B cell (primary cell): ENCODE results near the gene ITPR2. TPM values are rescaled to one million over a fixed set of nuclear protein-coding genes. Genes with fewer than 3 reads are reported as not detected.

Experiments
- ATAC-seq: fragments of 200-7000 bp; cut with Tn5 transposase; one replicate; pipeline ENCODE4 v1.10.0; 2021; ENCODE audit warnings: low read depth, mild to moderate bottlenecking, moderate number of reproducible peaks, moderate library complexity
- CTCF ChIA-PET: fragments of 350-600 bp; sonication (Branson Sonifier 250); formaldehyde crosslinking; loops from one replicate; lab custom pipeline; 2021; ENCODE audit warnings: antibody characterized with exemption, inconsistent platforms; lab: Charles Lee
- POLR2A ChIA-PET: fragments of 350-600 bp; sonication (Branson Sonifier 250); formaldehyde crosslinking; loops from one replicate; lab custom pipeline; 2021; ENCODE audit warnings: antibody characterized with exemption; lab: Charles Lee
- DNase-seq: peaks from one replicate; pipeline ENCODE4 v3.0.0; 2013
- H2AFZ ChIP-seq: 2 replicates; pipeline ENCODE4 v1.6.1; 2012; ENCODE audit warnings: mild to moderate bottlenecking, low read depth, low read length; ENCODE audit not compliant: insufficient read depth, poor library complexity, severe bottlenecking
- H3K27ac ChIP-seq, 2 donors: 1 replicate in 1 of 2; 2 replicates in 1 of 2; pipeline ENCODE4 v1.5.1; 2012 to 2013; ENCODE audit warnings: low read length in 2 of 2, mild to moderate bottlenecking in 2 of 2, moderate library complexity in 1 of 2
- H3K27me3 ChIP-seq, 4 experiments: fragments of 200-600 bp in 1 of 4; sonication (generic) in 1 of 4; replicated peaks in 1 of 4; 1 replicate in 2 of 4; 2 replicates in 2 of 4; pipeline versions ENCODE4 v1.6.1 to v1.7.0; 2013 to 2016; ENCODE audit warnings: low read length in 3 of 4, mild to moderate bottlenecking in 2 of 4, mixed read lengths in 1 of 4, moderate library complexity in 1 of 4; ENCODE audit not compliant: insufficient read depth in 4 of 4, control insufficient read depth in 3 of 4; ENCODE audit errors: control extremely low read depth in 1 of 4
- H3K36me3 ChIP-seq, 2 experiments: replicated peaks in 1 of 2; 1 replicate in 1 of 2; 2 replicates in 1 of 2; pipeline versions ENCODE4 v1.6.1 to v1.7.1; 2013; ENCODE audit warnings: low read length in 1 of 2; ENCODE audit not compliant: insufficient read depth in 2 of 2, control insufficient read depth in 1 of 2; ENCODE audit errors: control extremely low read depth in 1 of 2, extremely low read depth in 1 of 2
- H3K4me1 ChIP-seq, 2 donors: fragments of 200-600 bp in 1 of 2; sonication (generic) in 1 of 2; 1 replicate in 1 of 2; 2 replicates in 1 of 2; pipeline versions ENCODE4 v1.5.1 to v1.6.1; 2013 to 2017; ENCODE audit warnings: low read length in 2 of 2; ENCODE audit not compliant: control insufficient read depth in 2 of 2, insufficient read depth in 2 of 2
- H3K4me2 ChIP-seq: replicated peaks from 2 replicates; pipeline ENCODE3; 2012; ENCODE audit warnings: mild to moderate bottlenecking, low read depth, low read length; ENCODE audit not compliant: poor library complexity, severe bottlenecking
- H3K4me3 ChIP-seq, 5 experiments: fragments of 200-600 bp in 1 of 5; sonication (generic) in 1 of 5; 1 replicate in 3 of 5; 2 replicates in 2 of 5; pipeline versions ENCODE4 v1.5.1 to v1.7.0; 2011 to 2016; ENCODE audit warnings: low read length in 4 of 5, mild to moderate bottlenecking in 4 of 5, low read depth in 2 of 5, control low read depth in 1 of 5, moderate library complexity in 1 of 5; ENCODE audit not compliant: insufficient read depth in 1 of 5; ENCODE audit errors: control extremely low read depth in 1 of 5, extremely low read depth in 1 of 5
- H3K79me2 ChIP-seq: fragments of 200-600 bp; sonication (generic); one replicate; pipeline ENCODE4 v1.6.0; 2016; ENCODE audit warnings: low read length; ENCODE audit not compliant: control insufficient read depth, insufficient read depth
- H3K9ac ChIP-seq: fragments of 200-600 bp; sonication (generic); 2 replicates; pipeline ENCODE4 v1.6.1; 2017; ENCODE audit warnings: mild to moderate bottlenecking, low read length, moderate library complexity
- H3K9me3 ChIP-seq, 3 donors: one replicate each; pipeline versions ENCODE4 v1.6.1 to v1.7.1; 2013; ENCODE audit warnings: low read length in 2 of 3; ENCODE audit not compliant: control insufficient read depth in 2 of 3, insufficient read depth in 1 of 3; ENCODE audit errors: control extremely low read depth in 1 of 3
- H4K20me1 ChIP-seq: 2 replicates; pipeline ENCODE4 v1.6.0; 2012; ENCODE audit warnings: mild to moderate bottlenecking, low read length; ENCODE audit not compliant: insufficient read depth, control insufficient read depth, poor library complexity, severe bottlenecking
- H3K27ac Mint-ChIP-seq: one replicate; pipeline ENCODE4 v1.8.0; 2021; ENCODE audit warnings: mixed read lengths
- H3K27me3 Mint-ChIP-seq: one replicate; pipeline ENCODE4 v1.8.0; 2021; ENCODE audit warnings: mixed read lengths
- H3K4me1 Mint-ChIP-seq: one replicate; pipeline ENCODE4 v1.8.0; 2021; ENCODE audit warnings: mixed read lengths
- H3K4me3 Mint-ChIP-seq: one replicate; pipeline ENCODE4 v1.8.0; 2021; ENCODE audit warnings: mixed read lengths
- H3K9me3 Mint-ChIP-seq: one replicate; pipeline ENCODE4 v1.8.0; 2022; ENCODE audit warnings: mixed read lengths; ENCODE audit not compliant: insufficient read depth
- EZH2 ChIP-seq: IDR thresholded peaks from 2 replicates; pipeline ENCODE4 v1.6.1; 2012; ENCODE audit warnings: borderline replicate concordance, low read depth, mild to moderate bottlenecking, moderate library complexity, low read length; ENCODE audit not compliant: insufficient read depth, poor library complexity, severe bottlenecking
- WGBS: methylation state at CpG from one replicate; pipeline ENCODE4 v1.1.5; 2013; ENCODE audit warnings: missing lambda C conversion rate; ENCODE audit not compliant: insufficient coverage; 5-methylcytosine and 5-hydroxymethylcytosine counted together
- intact Hi-C: fragments of 100-400 bp; cut with micrococcal nuclease; formaldehyde crosslinking; loops from one replicate; pipeline ENCODE4 v1.10.0; 2022
- polyA plus RNA-seq: library from polyadenylated mRNA; depleted of rRNA; stranded (reverse); fragments of >200 nt; gene quantifications from 2 replicates; pipeline ENCODE4 v1.2.3, GENCODE V29; 2012
- total RNA-seq, 2 donors: library from RNA; stranded (reverse); fragments of 120-200 nt in 1 of 2; gene quantifications; 1 replicate in 1 of 2; 2 replicates in 1 of 2; pipeline versions ENCODE4 v1.2.3 to v1.2.4, GENCODE V29; 2013 to 2022
- TF ChIP-seq, protein P1 (sequence below): fragments of 200-600 bp; IDR thresholded peaks from one replicate; pipeline ENCODE4 v1.8.0; 2022; ENCODE audit warnings: antibody characterized with exemption, mild to moderate bottlenecking

Gene ITPR2
- total and polyA plus RNA-seq, 2 donors (not counting 1 experiment from before 2014, with no cell fraction given): 4.3 to 113 TPM

DNA sequence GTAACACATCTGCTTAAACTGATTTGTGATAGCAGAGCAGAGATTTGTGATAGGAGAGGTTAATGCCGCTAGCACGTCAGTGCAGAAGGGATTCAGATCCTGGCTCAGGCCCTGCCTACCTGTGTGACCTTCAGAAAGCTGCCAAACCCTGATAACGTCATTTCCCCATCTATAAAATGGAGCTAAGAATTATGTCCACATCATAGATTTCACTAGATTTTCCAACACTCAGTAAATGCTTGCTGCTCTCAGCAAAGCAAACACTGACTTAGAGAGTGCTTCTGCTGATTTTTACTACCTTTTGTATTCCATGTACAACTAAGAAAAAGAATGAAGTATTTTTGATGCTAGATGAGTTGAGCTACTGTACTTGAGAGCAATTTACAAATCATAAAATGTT lies 261.4 kb downstream of the ITPR2 start:
- intact Hi-C loops: no loop called here
- no peaks in the 10 kb centered on the region for H3K79me2 ChIP-seq
- no peaks in the 10 kb centered on the region for H3K27me3 ChIP-seq
- Mint-ChIP-seq H3K27ac (no peak overlapping the region), H3K4me3 (no peak overlapping the region), H3K9me3 (no peaks in the 10 kb centered on the region), H3K4me1 (peaks cover 20% of the 10 kb centered on the region), H3K27me3 (no peaks in the 10 kb centered on the region)
- peaks cover 10 to 12% of the 10 kb centered on the region in 2 donors for H3K4me1 ChIP-seq
- no peak overlapping the region for H2AFZ ChIP-seq
- DNase-seq (no peak), ATAC-seq (no peak)
- H3K36me3 ChIP-seq: peaks cover 9% of the 10 kb centered on the region in 2 experiments
- H3K9ac ChIP-seq: no peak overlapping the region
- no peak overlapping the region for H3K4me3 ChIP-seq
- ChIA-PET POLR2A (no interaction called here), CTCF (interaction anchor here (1.0 kb wide), 1 partner anchor 136 kb away, joined by 3 read pairs; no protein-coding TSS in a partner anchor)
- no peak overlapping the region for H3K4me2 ChIP-seq
- no peak overlapping the region for H3K27ac ChIP-seq
- H4K20me1 ChIP-seq: no peaks in the 10 kb centered on the region
- no peak for TF ChIP-seq EZH2
- TF ChIP-seq, protein P1, sequence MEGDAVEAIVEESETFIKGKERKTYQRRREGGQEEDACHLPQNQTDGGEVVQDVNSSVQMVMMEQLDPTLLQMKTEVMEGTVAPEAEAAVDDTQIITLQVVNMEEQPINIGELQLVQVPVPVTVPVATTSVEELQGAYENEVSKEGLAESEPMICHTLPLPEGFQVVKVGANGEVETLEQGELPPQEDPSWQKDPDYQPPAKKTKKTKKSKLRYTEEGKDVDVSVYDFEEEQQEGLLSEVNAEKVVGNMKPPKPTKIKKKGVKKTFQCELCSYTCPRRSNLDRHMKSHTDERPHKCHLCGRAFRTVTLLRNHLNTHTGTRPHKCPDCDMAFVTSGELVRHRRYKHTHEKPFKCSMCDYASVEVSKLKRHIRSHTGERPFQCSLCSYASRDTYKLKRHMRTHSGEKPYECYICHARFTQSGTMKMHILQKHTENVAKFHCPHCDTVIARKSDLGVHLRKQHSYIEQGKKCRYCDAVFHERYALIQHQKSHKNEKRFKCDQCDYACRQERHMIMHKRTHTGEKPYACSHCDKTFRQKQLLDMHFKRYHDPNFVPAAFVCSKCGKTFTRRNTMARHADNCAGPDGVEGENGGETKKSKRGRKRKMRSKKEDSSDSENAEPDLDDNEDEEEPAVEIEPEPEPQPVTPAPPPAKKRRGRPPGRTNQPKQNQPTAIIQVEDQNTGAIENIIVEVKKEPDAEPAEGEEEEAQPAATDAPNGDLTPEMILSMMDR: no peak
- no peaks in the 10 kb centered on the region for H3K9me3 ChIP-seq
- 100% methylated on average over 3 of the region's 3 CpGs for WGBS

DNA sequence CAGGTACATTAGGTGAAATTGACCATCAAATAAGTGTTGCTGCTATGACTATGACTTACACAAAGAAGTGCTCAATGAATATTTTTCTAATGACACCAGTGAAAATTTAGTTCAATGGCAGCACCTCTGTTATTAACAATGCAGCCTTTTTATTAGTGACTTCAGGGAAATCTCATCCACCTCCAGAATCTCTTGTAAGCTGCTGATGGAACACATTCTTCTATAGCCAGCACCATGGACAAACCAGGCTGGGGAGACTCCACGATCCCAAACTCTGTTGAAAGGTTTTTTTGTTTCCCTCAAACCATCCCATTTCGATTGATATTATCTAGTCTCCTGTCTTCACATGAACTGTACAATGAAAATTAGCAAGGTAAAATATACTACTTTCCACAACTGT lies 265.9 kb downstream of the ITPR2 start:
- no peaks in the 10 kb centered on the region for H3K27me3 Mint-ChIP-seq
- H2AFZ ChIP-seq: no peak overlapping the region
- H3K27ac Mint-ChIP-seq: no peak overlapping the region
- peaks cover 3 to 9% of the 10 kb centered on the region in 2 experiments for H3K36me3 ChIP-seq
- no peaks in the 10 kb centered on the region for H3K27me3 ChIP-seq
- TF ChIP-seq, protein P1: no peak
- TF ChIP-seq EZH2: no peak
- H3K9me3 ChIP-seq: no peaks in the 10 kb centered on the region
- ATAC-seq: no peak
- H3K9me3 Mint-ChIP-seq: no peaks in the 10 kb centered on the region
- no peak overlapping the region for H3K4me2 ChIP-seq
- H3K79me2 ChIP-seq: no peaks in the 10 kb centered on the region
- H3K4me3 Mint-ChIP-seq: no peak overlapping the region
- CTCF ChIA-PET: no interaction called here
- H3K27ac ChIP-seq: no peak overlapping the region
- WGBS: no CpG with 5 or more reads among the region's 2 CpGs
- intact Hi-C loops: no loop called here
- no peak overlapping the region for H3K4me3 ChIP-seq
- DNase-seq: no peak
- no peaks in the 10 kb centered on the region for H4K20me1 ChIP-seq
- H3K4me1 Mint-ChIP-seq: peaks cover 1% of the 10 kb centered on the region
- no peak overlapping the region for H3K9ac ChIP-seq
- POLR2A ChIA-PET: no interaction called here
- H3K4me1 ChIP-seq: no peaks in the 10 kb centered on the region
